Measurements from ENCODE around the gene PRUNE1.

- TF ChIP-seq POLR2A (IDR thresholded peaks at IDR 0.05) (no peak), CTCF (IDR thresholded peaks at IDR 0.05) (no peak)
These were observed 1.6 kb downstream of the PRUNE1 start for GRCh38 chr1:151009674-151010345.

Measured in Peyer's patch (tissue), 4 donors.